ENCODE measurements around the gene DDA1.

- TF ChIP-seq, protein P1, sequence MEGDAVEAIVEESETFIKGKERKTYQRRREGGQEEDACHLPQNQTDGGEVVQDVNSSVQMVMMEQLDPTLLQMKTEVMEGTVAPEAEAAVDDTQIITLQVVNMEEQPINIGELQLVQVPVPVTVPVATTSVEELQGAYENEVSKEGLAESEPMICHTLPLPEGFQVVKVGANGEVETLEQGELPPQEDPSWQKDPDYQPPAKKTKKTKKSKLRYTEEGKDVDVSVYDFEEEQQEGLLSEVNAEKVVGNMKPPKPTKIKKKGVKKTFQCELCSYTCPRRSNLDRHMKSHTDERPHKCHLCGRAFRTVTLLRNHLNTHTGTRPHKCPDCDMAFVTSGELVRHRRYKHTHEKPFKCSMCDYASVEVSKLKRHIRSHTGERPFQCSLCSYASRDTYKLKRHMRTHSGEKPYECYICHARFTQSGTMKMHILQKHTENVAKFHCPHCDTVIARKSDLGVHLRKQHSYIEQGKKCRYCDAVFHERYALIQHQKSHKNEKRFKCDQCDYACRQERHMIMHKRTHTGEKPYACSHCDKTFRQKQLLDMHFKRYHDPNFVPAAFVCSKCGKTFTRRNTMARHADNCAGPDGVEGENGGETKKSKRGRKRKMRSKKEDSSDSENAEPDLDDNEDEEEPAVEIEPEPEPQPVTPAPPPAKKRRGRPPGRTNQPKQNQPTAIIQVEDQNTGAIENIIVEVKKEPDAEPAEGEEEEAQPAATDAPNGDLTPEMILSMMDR (IDR thresholded peaks at IDR 0.05) = no peak
- TF ChIP-seq POLR2A (IDR thresholded peaks at IDR 0.05) = no peak
Observed at GRCh38 chr19:17262557-17262956, 46.8 kb upstream of the DDA1 start.
